ENCODE data around the gene SYDE1. TPM values are rescaled to one million over a fixed set of nuclear protein-coding genes. Genes with fewer than 3 reads are reported as not detected.
"Not testable (repeated sequence)": the region's sequence is repeated elsewhere in the genome, so short reads cannot be mapped to it uniquely, and the experiment has no call there.

The SYDE1 gene, protein sequence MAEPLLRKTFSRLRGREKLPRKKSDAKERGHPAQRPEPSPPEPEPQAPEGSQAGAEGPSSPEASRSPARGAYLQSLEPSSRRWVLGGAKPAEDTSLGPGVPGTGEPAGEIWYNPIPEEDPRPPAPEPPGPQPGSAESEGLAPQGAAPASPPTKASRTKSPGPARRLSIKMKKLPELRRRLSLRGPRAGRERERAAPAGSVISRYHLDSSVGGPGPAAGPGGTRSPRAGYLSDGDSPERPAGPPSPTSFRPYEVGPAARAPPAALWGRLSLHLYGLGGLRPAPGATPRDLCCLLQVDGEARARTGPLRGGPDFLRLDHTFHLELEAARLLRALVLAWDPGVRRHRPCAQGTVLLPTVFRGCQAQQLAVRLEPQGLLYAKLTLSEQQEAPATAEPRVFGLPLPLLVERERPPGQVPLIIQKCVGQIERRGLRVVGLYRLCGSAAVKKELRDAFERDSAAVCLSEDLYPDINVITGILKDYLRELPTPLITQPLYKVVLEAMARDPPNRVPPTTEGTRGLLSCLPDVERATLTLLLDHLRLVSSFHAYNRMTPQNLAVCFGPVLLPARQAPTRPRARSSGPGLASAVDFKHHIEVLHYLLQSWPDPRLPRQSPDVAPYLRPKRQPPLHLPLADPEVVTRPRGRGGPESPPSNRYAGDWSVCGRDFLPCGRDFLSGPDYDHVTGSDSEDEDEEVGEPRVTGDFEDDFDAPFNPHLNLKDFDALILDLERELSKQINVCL
- 0.71 TPM for total RNA-seq (ENCODE audit: unreplicated experiment)
- long read RNA-seq, result 0 reads

- Mint-ChIP-seq H3K9me3 (ENCODE audit: unreplicated experiment) (peaks cover 7% of the 10 kb centered on the region), H3K4me3 (ENCODE audit: unreplicated experiment) (peak within 1 kb of the TSS; percentile 84), H3K27me3 (ENCODE audit: unreplicated experiment) (peaks cover 2% of the 10 kb centered on the region), H3K27ac (ENCODE audit: unreplicated experiment) (no peak within 1 kb of the TSS), H3K36me3 (ENCODE audit: unreplicated experiment) (peaks cover 3% of the 10 kb centered on the region), H3K4me1 (ENCODE audit: low read depth, unreplicated experiment) (no peaks in the 10 kb centered on the region)
- no peak for TF ChIP-seq CTCF (IDR thresholded peaks at IDR 0.05; ENCODE audit: partially characterized antibody, unreplicated experiment)
- peak; percentile 27 for DNase-seq
These were observed at the start of gene SYDE1 for GRCh38 chr19:15107061-15108010. Gene SYDE1 (plus strand): TSS chr19:15107401. CDS start chr19:15107434, 33 bp downstream.

- no peak for TF ChIP-seq CTCF (IDR thresholded peaks at IDR 0.05; ENCODE audit: partially characterized antibody, unreplicated experiment)
- H3K36me3 Mint-ChIP-seq (ENCODE audit: unreplicated experiment), result peaks cover 4% of the 10 kb centered on the region
- peaks cover 2% of the 10 kb centered on the region for H3K27me3 Mint-ChIP-seq (ENCODE audit: unreplicated experiment)
- DNase-seq, result no peak
- H3K4me3 Mint-ChIP-seq (ENCODE audit: unreplicated experiment), result no peak overlapping the region
- H3K9me3 Mint-ChIP-seq (ENCODE audit: unreplicated experiment), result no peaks in the 10 kb centered on the region
- H3K4me1 Mint-ChIP-seq (ENCODE audit: low read depth, unreplicated experiment), result no peaks in the 10 kb centered on the region
- H3K27ac Mint-ChIP-seq (ENCODE audit: unreplicated experiment), result no peak overlapping the region
These were observed 45.2 kb upstream of the SYDE1 start for GRCh38 chr19:15062036-15062435.

DNA sequence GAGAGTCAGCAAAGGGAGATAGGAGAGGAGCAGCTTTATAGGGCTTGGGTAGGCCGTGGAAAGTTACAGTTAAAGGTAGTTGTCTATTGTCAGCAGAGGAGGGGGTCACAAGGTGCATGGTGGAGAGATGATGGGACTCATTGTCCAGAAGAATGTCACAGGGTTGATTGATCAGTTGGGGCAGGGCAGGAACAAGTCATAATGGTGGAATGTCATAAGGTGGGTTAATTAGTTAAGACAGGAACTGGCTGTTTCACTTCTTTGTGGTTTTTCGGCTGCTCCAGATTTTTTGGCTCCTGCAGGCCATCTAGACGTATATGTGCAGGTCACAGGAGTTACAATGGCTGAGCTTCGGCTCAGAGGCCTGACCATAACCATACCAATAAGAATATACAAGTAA, 36.8 kb upstream of the SYDE1 start:
- DNase-seq; H3K9me3 Mint-ChIP-seq (ENCODE audit: unreplicated experiment); H3K36me3 Mint-ChIP-seq (ENCODE audit: unreplicated experiment); H3K27me3 Mint-ChIP-seq (ENCODE audit: unreplicated experiment); H3K27ac Mint-ChIP-seq (ENCODE audit: unreplicated experiment); H3K4me3 Mint-ChIP-seq (ENCODE audit: unreplicated experiment); H3K4me1 Mint-ChIP-seq (ENCODE audit: low read depth, unreplicated experiment): not testable (repeated sequence)

DNA sequence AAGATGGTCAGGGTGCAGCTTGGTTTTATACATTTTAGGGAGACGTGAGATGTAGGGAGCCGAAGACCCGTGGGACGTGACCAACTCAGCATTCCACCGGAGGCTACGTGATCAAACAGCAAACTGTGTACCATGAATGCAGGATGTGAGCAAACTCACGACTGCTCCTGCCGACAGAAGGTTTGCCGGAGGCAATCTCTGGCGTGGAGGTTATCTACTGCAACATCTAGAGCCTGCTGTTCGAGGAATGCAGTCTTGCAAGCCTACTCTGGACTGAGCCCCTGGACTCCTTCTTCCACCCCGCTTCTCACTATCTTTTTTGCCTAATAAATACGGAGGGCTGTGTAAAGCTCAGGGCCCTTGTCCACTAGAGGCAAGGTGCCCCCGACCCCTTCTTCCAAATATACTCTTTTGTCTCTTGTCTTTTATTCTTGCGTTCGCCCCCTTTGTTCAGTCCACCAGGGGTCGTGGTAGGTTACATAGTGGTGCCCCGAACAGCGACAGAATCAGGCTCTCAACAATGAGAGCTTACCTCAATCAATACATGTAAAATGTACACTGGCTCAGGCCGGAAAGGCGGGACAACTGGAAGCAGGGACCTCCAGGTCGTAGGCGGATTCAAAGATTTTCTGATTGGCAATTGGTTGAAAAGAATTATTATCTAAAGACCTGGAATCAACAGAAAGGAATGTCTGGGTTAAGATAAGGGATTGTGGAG, 34.1 kb upstream of the SYDE1 start:
- Mint-ChIP-seq H3K36me3 (ENCODE audit: unreplicated experiment) (no peaks in the 10 kb centered on the region), H3K9me3 (ENCODE audit: unreplicated experiment) (no peaks in the 10 kb centered on the region), H3K4me1 (ENCODE audit: low read depth, unreplicated experiment) (no peaks in the 10 kb centered on the region), H3K27me3 (ENCODE audit: unreplicated experiment) (no peaks in the 10 kb centered on the region), H3K4me3 (ENCODE audit: unreplicated experiment) (no peak overlapping the region), H3K27ac (ENCODE audit: unreplicated experiment) (no peak overlapping the region)
- DNase-seq, result no peak
- no peak for TF ChIP-seq CTCF (IDR thresholded peaks at IDR 0.05; ENCODE audit: partially characterized antibody, unreplicated experiment)

GRCh38 chr19:15074371-15074770, 32.8 kb upstream of the SYDE1 start:
- Mint-ChIP-seq H3K4me1 (ENCODE audit: low read depth, unreplicated experiment) (no peaks in the 10 kb centered on the region), H3K4me3 (ENCODE audit: unreplicated experiment) (no peak overlapping the region), H3K27ac (ENCODE audit: unreplicated experiment) (no peak overlapping the region), H3K9me3 (ENCODE audit: unreplicated experiment) (no peaks in the 10 kb centered on the region), H3K27me3 (ENCODE audit: unreplicated experiment) (no peaks in the 10 kb centered on the region), H3K36me3 (ENCODE audit: unreplicated experiment) (no peaks in the 10 kb centered on the region)
- no peak for TF ChIP-seq CTCF (IDR thresholded peaks at IDR 0.05; ENCODE audit: partially characterized antibody, unreplicated experiment)
- no peak for DNase-seq
